GM21576 (cell line): ENCODE results near the gene ETV1.

Source experiments
- ATAC-seq: cut with Tn5 transposase; IDR thresholded peaks from one replicate; pipeline ENCODE4 v1.9.1; 2021; ENCODE audit warnings: mild to moderate bottlenecking, moderate library complexity; ENCODE audit not compliant: unreplicated experiment

The ETV1 gene

GRCh38 chr7:13886356-13886755 lies 103.1 kb downstream of the ETV1 start:
- ATAC-seq, result no peak

- ATAC-seq, result no peak
These were observed 107.4 kb downstream of the ETV1 start for GRCh38 chr7:13882051-13882450.

GRCh38 chr7:13880789-13881188 lies 108.7 kb downstream of the ETV1 start:
- no peak for ATAC-seq

GRCh38 chr7:13879994-13880686 lies 109.3 kb downstream of the ETV1 start:
- ATAC-seq, result no peak

- no peak for ATAC-seq
These were observed 110.3 kb downstream of the ETV1 start for GRCh38 chr7:13879143-13879542.

- no peak for ATAC-seq
These were observed 111.3 kb downstream of the ETV1 start for GRCh38 chr7:13878154-13878553.

- ATAC-seq, result no peak
These were observed 113.9 kb downstream of the ETV1 start for GRCh38 chr7:13875496-13876074.

- no peak for ATAC-seq
These were observed 114.7 kb downstream of the ETV1 start for GRCh38 chr7:13874783-13875182.

GRCh38 chr7:13872709-13873108 lies 116.8 kb downstream of the ETV1 start:
- no peak for ATAC-seq

- no peak for ATAC-seq
These were observed 118.5 kb downstream of the ETV1 start for GRCh38 chr7:13871008-13871407.

- ATAC-seq, result no peak
These were observed 128.7 kb downstream of the ETV1 start for GRCh38 chr7:13860734-13861133.

- no peak for ATAC-seq
These were observed 133.5 kb downstream of the ETV1 start for GRCh38 chr7:13856012-13856411.

GRCh38 chr7:13852281-13852968 lies 137.0 kb downstream of the ETV1 start:
- ATAC-seq, result no peak

GRCh38 chr7:13851736-13852135 lies 137.7 kb downstream of the ETV1 start:
- no peak for ATAC-seq

GRCh38 chr7:13850185-13850752 lies 139.2 kb downstream of the ETV1 start:
- ATAC-seq, result peak; percentile 94

GRCh38 chr7:13849163-13849892 lies 140.1 kb downstream of the ETV1 start:
- no peak for ATAC-seq

- ATAC-seq, result no peak
These were observed 140.8 kb downstream of the ETV1 start for GRCh38 chr7:13848681-13849131.

GRCh38 chr7:13846386-13846785 lies 143.1 kb downstream of the ETV1 start:
- no peak for ATAC-seq

GRCh38 chr7:13845601-13846000 lies 143.9 kb downstream of the ETV1 start:
- ATAC-seq, result no peak

GRCh38 chr7:13844954-13845353 lies 144.5 kb downstream of the ETV1 start:
- no peak for ATAC-seq

GRCh38 chr7:13841284-13841683 lies 148.2 kb downstream of the ETV1 start:
- ATAC-seq, result no peak
